HFFc6 (cell line): Measurements from ENCODE around the gene RASGRP2. TPM values are rescaled to one million over a fixed set of nuclear protein-coding genes. Genes with fewer than 3 reads are reported as not detected.

Source experiments
- DNase-seq: peaks from one replicate; pipeline ENCODE4 v3.0.0-alpha.2; 2018
- H3K27ac Mint-ChIP-seq: 2 replicates; pipeline ENCODE4 v1.8.0; 2020; ENCODE audit warnings: mild to moderate bottlenecking, mixed read lengths
- H3K27me3 Mint-ChIP-seq: 2 replicates; pipeline ENCODE4 v1.8.0; 2021; ENCODE audit warnings: mild to moderate bottlenecking, moderate library complexity, mixed read lengths; ENCODE audit not compliant: insufficient read depth
- H3K36me3 Mint-ChIP-seq: 2 replicates; pipeline ENCODE4 v1.8.0; 2021; ENCODE audit warnings: low read depth, mixed read lengths
- H3K4me1 Mint-ChIP-seq: 2 replicates; pipeline ENCODE4 v1.8.0; 2020; ENCODE audit warnings: low read depth, mixed read lengths
- H3K4me3 Mint-ChIP-seq: 2 replicates; pipeline ENCODE4 v1.8.0; 2020; ENCODE audit warnings: mild to moderate bottlenecking, moderate library complexity, mixed read lengths
- H3K9me3 Mint-ChIP-seq: 2 replicates; pipeline ENCODE4 v1.8.0; 2020; ENCODE audit warnings: mild to moderate bottlenecking, mixed read lengths
- long read RNA-seq: library from polyadenylated mRNA; unstranded; transcript quantifications from one replicate; pipeline ENCODE4 v2.0.0, GENCODE V29; 2019
- total RNA-seq, 6 experiments: library from RNA; stranded (reverse); fragmentation: NEBNext Ultra II Directional; extraction: Animal tissue kit (Norgen Biotek cat#: 25700); gene quantifications; 2 replicates in 1 of 6; 3 replicates in 5 of 6; pipeline ENCODE4 v1.2.3, GENCODE V29; 2021
- TF ChIP-seq, protein P1 (sequence below): fragments of 200-600 bp; sonication (generic); IDR thresholded peaks from 2 replicates; pipeline ENCODE4 v1.5.0; 2021; ENCODE audit warnings: antibody characterized with exemption, mild to moderate bottlenecking

RASGRP2 gene
- total RNA-seq: under 1 TPM in 4 of 6 experiments, not detected in 2; 0.43 to 0.68 (median 0.48) TPM
- long read RNA-seq: 0 reads

DNA sequence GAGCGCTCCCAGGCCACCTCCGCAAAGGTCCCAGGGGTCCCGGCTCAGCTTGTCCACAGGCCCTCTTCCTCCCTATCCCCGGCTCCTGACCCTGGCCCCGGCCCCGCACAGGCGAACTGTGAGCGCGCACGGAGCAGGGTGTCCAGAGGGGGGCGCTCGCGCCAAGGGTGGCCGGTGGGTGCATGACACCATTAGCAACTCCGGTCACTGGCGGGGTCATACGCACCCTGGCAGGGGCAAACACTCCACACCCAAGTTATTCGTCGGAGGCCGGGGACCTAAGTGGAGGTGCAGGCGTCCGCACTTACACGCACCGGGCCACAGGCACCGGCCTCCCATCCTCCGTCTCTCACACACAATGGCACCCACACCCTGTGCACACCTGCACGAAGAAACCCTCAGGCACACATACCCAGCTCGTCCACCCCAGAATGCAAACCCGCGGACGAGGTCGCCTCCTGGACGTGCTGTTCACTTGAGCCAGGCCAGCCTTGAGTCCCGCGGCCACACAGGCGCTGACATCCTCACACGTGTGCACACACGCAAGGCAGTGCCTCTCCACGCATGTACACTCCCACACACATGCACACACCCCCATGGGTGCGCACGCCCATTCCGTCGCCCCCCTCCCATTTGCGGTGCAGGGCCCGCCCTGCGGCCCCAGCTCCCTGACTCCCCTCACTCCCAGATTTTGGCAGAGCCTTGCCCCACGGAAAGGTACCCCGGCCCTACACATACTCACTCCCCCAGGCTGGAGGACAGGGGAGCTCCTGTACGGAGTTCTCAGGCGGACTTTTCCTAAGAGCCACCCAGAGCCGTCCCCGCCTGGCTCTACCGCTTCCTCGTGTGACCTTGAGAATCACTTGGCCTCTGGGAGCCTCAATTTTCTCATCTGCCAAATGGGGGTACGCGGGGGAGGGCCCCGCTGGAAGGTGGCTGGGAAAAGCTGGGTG, at the start of gene RASGRP2:
TSS of gene RASGRP2 (minus strand) at position 552 of the 953 bp plus-strand sequence. CDS start 1,276 bp downstream, outside the sequence.
- Mint-ChIP-seq H3K27ac (no peak within 1 kb of the TSS), H3K9me3 (no peaks in the 10 kb centered on the region), H3K36me3 (no peaks in the 10 kb centered on the region), H3K4me1 (peaks cover 20% of the 10 kb centered on the region), H3K27me3 (peaks cover 39% of the 10 kb centered on the region), H3K4me3 (peak within 1 kb of the TSS; percentile 61)
- TF ChIP-seq, protein P1, sequence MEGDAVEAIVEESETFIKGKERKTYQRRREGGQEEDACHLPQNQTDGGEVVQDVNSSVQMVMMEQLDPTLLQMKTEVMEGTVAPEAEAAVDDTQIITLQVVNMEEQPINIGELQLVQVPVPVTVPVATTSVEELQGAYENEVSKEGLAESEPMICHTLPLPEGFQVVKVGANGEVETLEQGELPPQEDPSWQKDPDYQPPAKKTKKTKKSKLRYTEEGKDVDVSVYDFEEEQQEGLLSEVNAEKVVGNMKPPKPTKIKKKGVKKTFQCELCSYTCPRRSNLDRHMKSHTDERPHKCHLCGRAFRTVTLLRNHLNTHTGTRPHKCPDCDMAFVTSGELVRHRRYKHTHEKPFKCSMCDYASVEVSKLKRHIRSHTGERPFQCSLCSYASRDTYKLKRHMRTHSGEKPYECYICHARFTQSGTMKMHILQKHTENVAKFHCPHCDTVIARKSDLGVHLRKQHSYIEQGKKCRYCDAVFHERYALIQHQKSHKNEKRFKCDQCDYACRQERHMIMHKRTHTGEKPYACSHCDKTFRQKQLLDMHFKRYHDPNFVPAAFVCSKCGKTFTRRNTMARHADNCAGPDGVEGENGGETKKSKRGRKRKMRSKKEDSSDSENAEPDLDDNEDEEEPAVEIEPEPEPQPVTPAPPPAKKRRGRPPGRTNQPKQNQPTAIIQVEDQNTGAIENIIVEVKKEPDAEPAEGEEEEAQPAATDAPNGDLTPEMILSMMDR: peak; percentile 68; the same call in 1 of the 2 replicates
- no peak for DNase-seq

DNA sequence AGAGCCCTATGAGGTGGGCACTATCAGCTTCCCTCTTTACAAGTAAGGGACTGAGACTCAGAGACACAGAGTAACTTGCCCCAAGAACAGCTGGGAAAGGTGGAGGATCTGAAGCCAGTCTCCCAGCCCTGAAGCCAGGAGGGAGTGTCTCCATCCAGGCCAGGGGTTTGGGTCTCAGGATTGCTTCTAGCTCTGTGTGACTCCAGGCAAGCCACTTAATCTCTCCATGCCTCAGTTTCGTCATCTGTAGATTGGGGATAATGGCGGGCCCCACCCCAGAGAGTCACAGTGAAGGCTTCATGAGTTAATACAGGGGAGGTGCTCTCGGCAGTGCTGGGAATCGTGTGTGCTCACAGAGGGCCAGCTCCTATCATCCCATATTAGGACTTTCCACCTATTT, 48.5 kb upstream of the RASGRP2 start:
- H3K4me1 Mint-ChIP-seq: no peaks in the 10 kb centered on the region
- no peak for DNase-seq
- TF ChIP-seq, protein P1: no peak
- H3K27ac Mint-ChIP-seq: no peak overlapping the region
- no peaks in the 10 kb centered on the region for H3K9me3 Mint-ChIP-seq
- peaks cover under 1% of the 10 kb centered on the region for H3K27me3 Mint-ChIP-seq
- H3K36me3 Mint-ChIP-seq: no peaks in the 10 kb centered on the region; the same call in 1 of the 2 replicates
- H3K4me3 Mint-ChIP-seq: no peak overlapping the region

- peaks cover 1% of the 10 kb centered on the region for H3K27me3 Mint-ChIP-seq
- no peak for DNase-seq
- H3K4me3 Mint-ChIP-seq: no peak overlapping the region
- H3K4me1 Mint-ChIP-seq: no peaks in the 10 kb centered on the region
- H3K27ac Mint-ChIP-seq: no peak overlapping the region
- TF ChIP-seq, protein P1: no peak
- no peaks in the 10 kb centered on the region; the same call in 1 of the 2 replicates for H3K36me3 Mint-ChIP-seq
- H3K9me3 Mint-ChIP-seq: no peaks in the 10 kb centered on the region
Observed at GRCh38 chr11:64791781-64792291, 47.9 kb upstream of the RASGRP2 start.

DNA sequence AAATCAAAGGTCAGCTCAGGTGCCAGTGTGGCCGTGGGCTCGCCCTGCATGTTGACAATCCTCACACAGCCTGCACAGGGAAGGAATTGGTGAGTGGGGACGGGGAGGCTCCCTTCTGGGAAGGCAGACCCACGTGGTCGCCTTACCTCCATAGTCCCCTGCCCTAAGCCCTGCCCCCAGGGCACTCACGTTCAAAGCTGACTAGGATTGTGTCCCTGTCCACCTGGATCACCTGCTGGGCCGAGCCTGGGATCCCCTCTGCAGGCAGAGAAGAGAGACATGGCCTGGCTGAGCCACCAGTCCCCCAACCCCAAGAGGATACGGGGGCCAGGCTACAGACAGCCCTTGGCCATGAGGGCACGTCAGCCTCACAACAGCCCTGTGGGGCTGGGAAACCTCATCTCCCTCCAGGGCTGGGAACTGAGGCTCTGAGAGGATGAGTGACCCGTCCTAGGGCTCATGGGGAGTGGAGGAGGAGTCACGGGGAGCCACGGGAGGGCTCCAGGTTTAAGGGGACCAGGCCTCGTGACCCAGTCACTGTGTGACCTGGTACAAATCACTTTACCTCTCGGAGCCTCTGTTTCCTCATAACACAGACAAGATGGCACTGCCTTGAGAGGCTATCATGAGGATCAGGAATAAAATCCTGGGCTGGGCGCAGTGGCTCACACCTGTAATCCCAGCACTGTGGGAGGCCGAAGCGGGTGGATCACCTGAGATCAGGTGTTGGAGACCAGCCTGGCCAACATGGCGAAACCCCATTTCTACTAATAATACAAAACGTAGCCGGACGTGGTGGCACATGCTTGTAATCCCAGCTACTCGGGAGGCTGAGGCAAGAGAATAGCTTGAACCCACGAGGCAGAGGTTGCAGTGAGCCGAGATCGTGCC, 46.5 kb upstream of the RASGRP2 start:
- Mint-ChIP-seq H3K36me3 (no peaks in the 10 kb centered on the region), H3K4me1 (no peaks in the 10 kb centered on the region), H3K27ac (no peak overlapping the region), H3K9me3 (no peaks in the 10 kb centered on the region), H3K27me3 (peaks cover 1% of the 10 kb centered on the region), H3K4me3 (no peak overlapping the region)
- DNase-seq: no peak
- TF ChIP-seq, protein P1: no peak
